Spleen (tissue), 7 donors: ENCODE results near the gene S1PR5.

Experiments used
- CTCF ChIP-seq, 11 experiments: fragments of 200-600 bp in 7 of 11; fragments of 450-650 bp in 4 of 11; sonication (generic) in 4 of 11; IDR thresholded peaks in 8 of 11; conservative IDR thresholded peaks in 3 of 11; 1 replicate in 7 of 11; 2 replicates in 4 of 11; pipeline versions ENCODE4 v1.4.0 to v1.8.0; 2016 to 2021; ENCODE audit warnings: antibody characterized with exemption in 11 of 11, inconsistent platforms in 4 of 11, mild to moderate bottlenecking in 1 of 11
- POLR2A ChIP-seq, 3 donors: fragments of 450-650 bp; IDR thresholded peaks; one replicate each; pipeline ENCODE4 v1.5.1; 2017; ENCODE audit warnings: antibody characterized with exemption in 3 of 3, mild to moderate bottlenecking in 1 of 3
- POLR2AphosphoS5 ChIP-seq, 3 donors: sonication (generic); formaldehyde crosslinking; IDR thresholded peaks; one replicate each; pipeline ENCODE4 v1.5.1; 2017; ENCODE audit warnings: antibody characterized with exemption in 3 of 3
- donor health status: DM: no; HTN: no; CAD: no; lungs with moderate emphysema.
- donor health status: DM: no; HTN: no; CAD: no.
- donor health status: DM: no; HTN: no; CAD: no.

GRCh38 chr19:10566658-10567410, 49.6 kb upstream of the S1PR5 start:
- TF ChIP-seq CTCF (IDR thresholded peaks at IDR 0.05 in 8 of 11, conservative IDR thresholded peaks at IDR 0.05 in 3 of 11): no peak
- TF ChIP-seq POLR2A (IDR thresholded peaks at IDR 0.05): no peak
- peak; percentile 65 to 74 (median 69) for TF ChIP-seq POLR2AphosphoS5 (IDR thresholded peaks at IDR 0.05)
